ENCODE measurements around the gene ZBTB25. TPM values are rescaled to one million over a fixed set of nuclear protein-coding genes. Genes with fewer than 3 reads are reported as not detected.

ZBTB25 gene
- total and polyA plus RNA-seq, 10 donors, result 5.0 to 27.5 (median 17.6) TPM

DNA sequence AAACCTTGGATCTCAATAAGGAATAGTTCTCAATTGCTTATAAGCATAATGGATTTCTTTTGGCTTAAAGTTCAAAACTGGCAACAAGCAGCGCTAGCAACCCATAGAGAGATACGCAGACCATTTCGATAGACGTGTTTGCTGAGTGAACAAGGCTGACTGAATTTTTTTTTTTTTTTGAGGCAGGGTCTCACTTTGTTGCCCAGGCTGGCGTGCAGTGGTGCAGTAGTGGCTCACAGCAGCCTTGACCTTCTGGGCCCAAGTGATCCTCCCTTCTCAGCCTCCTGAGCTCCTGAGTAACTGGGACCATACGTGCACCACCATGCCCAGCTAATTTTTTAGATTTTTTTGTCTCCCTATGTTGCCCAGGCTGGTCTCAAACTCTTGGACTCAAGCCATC lies 39.8 kb downstream of the ZBTB25 start:
- Histone ChIP-seq H3K9me3 (no peaks in the 10 kb centered on the region), H3K27me3 (replicated peaks in 1 of 7) (peaks cover 0 to 15% (median 0%) of the 10 kb centered on the region in 7 donors), H3K27ac (no peak overlapping the region), H3K4me1 (peaks cover 5 to 53% (median 30%) of the 10 kb centered on the region in 6 donors), H3K4me3 (no peak overlapping the region), H3K36me3 (peaks cover 0 to 5% (median 0%) of the 10 kb centered on the region in 6 donors)
- 90 to 98% (median 96%) methylated on average over 6 of the region's 6 CpGs for WGBS, 5 donors
- TF ChIP-seq, protein P1, sequence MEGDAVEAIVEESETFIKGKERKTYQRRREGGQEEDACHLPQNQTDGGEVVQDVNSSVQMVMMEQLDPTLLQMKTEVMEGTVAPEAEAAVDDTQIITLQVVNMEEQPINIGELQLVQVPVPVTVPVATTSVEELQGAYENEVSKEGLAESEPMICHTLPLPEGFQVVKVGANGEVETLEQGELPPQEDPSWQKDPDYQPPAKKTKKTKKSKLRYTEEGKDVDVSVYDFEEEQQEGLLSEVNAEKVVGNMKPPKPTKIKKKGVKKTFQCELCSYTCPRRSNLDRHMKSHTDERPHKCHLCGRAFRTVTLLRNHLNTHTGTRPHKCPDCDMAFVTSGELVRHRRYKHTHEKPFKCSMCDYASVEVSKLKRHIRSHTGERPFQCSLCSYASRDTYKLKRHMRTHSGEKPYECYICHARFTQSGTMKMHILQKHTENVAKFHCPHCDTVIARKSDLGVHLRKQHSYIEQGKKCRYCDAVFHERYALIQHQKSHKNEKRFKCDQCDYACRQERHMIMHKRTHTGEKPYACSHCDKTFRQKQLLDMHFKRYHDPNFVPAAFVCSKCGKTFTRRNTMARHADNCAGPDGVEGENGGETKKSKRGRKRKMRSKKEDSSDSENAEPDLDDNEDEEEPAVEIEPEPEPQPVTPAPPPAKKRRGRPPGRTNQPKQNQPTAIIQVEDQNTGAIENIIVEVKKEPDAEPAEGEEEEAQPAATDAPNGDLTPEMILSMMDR (IDR thresholded peaks at IDR 0.05 in 8 of 11, conservative IDR thresholded peaks at IDR 0.05 in 3 of 11), result no peak
- TF ChIP-seq POLR2A (IDR thresholded peaks at IDR 0.05), result no peak
- no peak for TF ChIP-seq POLR2AphosphoS5 (IDR thresholded peaks at IDR 0.05)
- intact Hi-C loops (cut with DNase I; ENCODE audit: low total_unique reads), result no loop called here
- no peak for DNase-seq

DNA sequence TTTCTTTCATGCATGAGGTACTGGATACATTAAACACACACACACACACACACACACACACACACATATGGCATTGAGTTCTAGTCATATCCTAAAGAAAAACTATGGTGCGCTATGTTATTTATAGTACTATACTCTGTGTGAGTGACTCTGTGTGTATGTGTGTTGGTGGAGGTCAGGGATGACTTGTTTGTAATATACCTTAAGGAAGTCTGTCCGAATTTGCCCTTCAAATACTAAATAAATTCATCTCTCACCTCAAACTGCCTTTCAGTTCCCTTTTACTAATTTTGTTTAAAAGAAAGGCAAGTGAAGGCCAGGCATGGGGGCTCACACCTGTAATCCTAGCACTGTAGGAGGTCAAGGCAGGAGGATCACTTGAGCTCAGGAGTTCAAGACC lies 40.4 kb downstream of the ZBTB25 start:
- TF ChIP-seq POLR2A (IDR thresholded peaks at IDR 0.05) (no peak), POLR2AphosphoS5 (IDR thresholded peaks at IDR 0.05) (no peak)
- TF ChIP-seq, protein P1 (IDR thresholded peaks at IDR 0.05 in 8 of 11, conservative IDR thresholded peaks at IDR 0.05 in 3 of 11), result no peak
- Histone ChIP-seq H3K9me3 (no peaks in the 10 kb centered on the region), H3K27me3 (replicated peaks in 1 of 7) (peaks cover 0 to 15% (median 0%) of the 10 kb centered on the region in 7 donors), H3K4me1 (peaks cover 5 to 53% (median 34%) of the 10 kb centered on the region in 6 donors), H3K4me3 (no peak overlapping the region), H3K27ac (no peak overlapping the region), H3K36me3 (peaks cover 0 to 5% (median 0%) of the 10 kb centered on the region in 6 donors)
- 69 to 83% (median 76%) methylated on average over 2 of the region's 2 CpGs for WGBS, 5 donors
- intact Hi-C loops (cut with DNase I; ENCODE audit: low total_unique reads), result no loop called here
- DNase-seq, result no peak

DNA sequence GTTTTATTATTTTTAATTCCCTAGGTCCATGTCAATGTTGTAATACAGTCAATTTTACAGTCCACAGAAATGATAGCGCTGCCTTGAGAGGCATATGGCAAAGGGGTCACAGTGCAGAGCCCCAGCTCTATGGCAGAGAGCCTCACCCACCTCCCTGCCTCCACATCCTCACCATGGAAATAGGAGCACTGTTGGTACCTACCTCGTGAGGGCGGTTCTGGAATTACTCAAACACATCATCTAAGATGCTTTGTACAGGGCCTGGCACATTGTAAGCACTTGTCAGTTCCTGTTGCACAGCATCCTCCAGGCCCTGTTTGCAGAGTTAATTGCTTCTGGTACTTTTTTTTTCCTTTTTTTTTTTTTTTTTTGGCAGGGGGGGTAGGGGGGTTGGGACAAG lies 42.4 kb downstream of the ZBTB25 start:
- H3K4me3 ChIP-seq, result no peak overlapping the region
- no peaks in the 10 kb centered on the region for H3K9me3 ChIP-seq
- WGBS, 5 donors, result 87 to 95% (median 91%) methylated on average over 3 of the region's 3 CpGs
- TF ChIP-seq POLR2A (IDR thresholded peaks at IDR 0.05) (no peak), POLR2AphosphoS5 (IDR thresholded peaks at IDR 0.05) (no peak)
- TF ChIP-seq, protein P1 (IDR thresholded peaks at IDR 0.05 in 8 of 11, conservative IDR thresholded peaks at IDR 0.05 in 3 of 11), result no peak
- intact Hi-C loops (cut with DNase I; ENCODE audit: low total_unique reads), result no loop called here
- no peak overlapping the region for H3K27ac ChIP-seq
- peaks cover 0 to 9% (median 0%) of the 10 kb centered on the region in 6 donors for H3K36me3 ChIP-seq
- no peak for DNase-seq
- peaks cover 0 to 15% (median 0%) of the 10 kb centered on the region in 7 donors for H3K27me3 ChIP-seq (replicated peaks in 1 of 7)
- peaks cover 5 to 43% (median 26%) of the 10 kb centered on the region in 6 donors for H3K4me1 ChIP-seq

DNA sequence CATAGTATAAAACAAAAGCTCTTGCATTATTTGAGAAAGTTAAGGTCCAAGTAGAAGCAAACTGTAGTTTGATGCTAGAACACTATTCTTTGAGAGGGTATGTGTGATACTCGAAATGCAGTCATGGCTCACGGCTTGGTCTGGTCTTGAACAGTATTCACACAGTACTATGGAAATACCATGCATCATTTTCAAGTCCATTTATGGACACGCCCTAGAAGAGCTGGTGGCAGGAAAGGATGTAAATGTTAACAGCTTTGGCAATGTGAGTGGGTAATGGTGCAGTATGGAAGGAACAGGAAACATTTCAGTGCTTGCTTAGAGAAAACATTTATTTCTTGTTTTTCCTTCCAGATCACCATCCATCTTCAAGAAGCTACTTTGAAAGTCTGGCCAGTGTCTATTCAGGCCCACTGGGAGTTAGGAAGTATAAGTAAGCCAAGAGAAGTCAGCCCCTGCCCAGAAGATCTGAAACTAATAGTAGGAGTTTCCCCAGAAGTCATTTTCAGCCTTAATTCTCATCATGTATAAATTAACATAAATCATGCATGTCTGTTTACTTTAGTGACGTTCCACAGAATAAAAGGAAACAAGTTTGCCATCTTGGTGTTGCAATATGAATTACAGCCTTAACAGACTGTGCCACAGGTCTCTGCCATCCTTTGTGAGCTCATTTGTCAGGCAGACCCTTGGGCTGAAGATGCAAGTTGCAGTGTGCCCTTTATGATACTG lies 44.1 kb downstream of the ZBTB25 start:
- Histone ChIP-seq H3K27me3 (replicated peaks in 1 of 7) (peaks cover 0 to under 1% (median 0%) of the 10 kb centered on the region in 7 donors), H3K4me3 (no peak overlapping the region), H3K36me3 (peaks cover 0 to 26% (median 12%) of the 10 kb centered on the region in 6 donors), H3K9me3 (no peaks in the 10 kb centered on the region), H3K4me1 (peaks cover 2 to 28% (median 14%) of the 10 kb centered on the region in 6 donors), H3K27ac (no peak overlapping the region)
- no peak for DNase-seq
- TF ChIP-seq POLR2AphosphoS5 (IDR thresholded peaks at IDR 0.05), result no peak
- TF ChIP-seq, protein P1 (IDR thresholded peaks at IDR 0.05 in 8 of 11, conservative IDR thresholded peaks at IDR 0.05 in 3 of 11), result no peak
- no peak for TF ChIP-seq POLR2A (IDR thresholded peaks at IDR 0.05)
- WGBS, 5 donors, result 72 to 88% (median 77%) methylated on average over 4 of the region's 4 CpGs
- intact Hi-C loops (cut with DNase I; ENCODE audit: low total_unique reads), result no loop called here

All from spleen (tissue), 11 donors.